Measurements from ENCODE around the gene RBM47.

GRCh38 chr4:40617872-40618271 is 11.8 kb downstream of the RBM47 start:
- TF ChIP-seq CTCF (IDR thresholded peaks at IDR 0.05): no peak
- no peak for TF ChIP-seq ZFX (IDR thresholded peaks at IDR 0.05; ENCODE audit: borderline replicate concordance)
